GM15510 (cell line): ENCODE results near the gene SNRPD2.

Source experiments
- POLR2A ChIP-seq: IDR thresholded peaks from 3 replicates; pipeline ENCODE4 v1.6.1; 2011; ENCODE audit warnings: borderline replicate concordance; ENCODE audit not compliant: insufficient read length; ENCODE audit errors: extremely low read depth

Gene SNRPD2

GRCh38 chr19:45691516-45692186 lies at the start of gene SNRPD2:
SNRPD2 (minus strand) TSS chr19:45691953; CDS start chr19:45691888, 65 bp downstream.
- TF ChIP-seq POLR2A = peak; percentile 97

- no peak for TF ChIP-seq POLR2A
Measured at GRCh38 chr19:45739498-45740439, 48.0 kb upstream of the SNRPD2 start.

- no peak for TF ChIP-seq POLR2A
Measured at GRCh38 chr19:45733160-45733810, 41.5 kb upstream of the SNRPD2 start, which contains the start of gene MEIOSIN. MEIOSIN (plus strand) TSS chr19:45733439; CDS start chr19:45735377, 1,938 bp downstream.

- peak; percentile 75 for TF ChIP-seq POLR2A
Measured at GRCh38 chr19:45730368-45731288, 38.9 kb upstream of the SNRPD2 start, which contains the start of gene FBXO46. FBXO46 (minus strand) TSS chr19:45730896; CDS start chr19:45713495, 17,401 bp downstream.

GRCh38 chr19:45729800-45730290 lies 38.1 kb upstream of the SNRPD2 start:
- TF ChIP-seq POLR2A = no peak

GRCh38 chr19:45717983-45718650 lies 26.4 kb upstream of the SNRPD2 start:
- no peak for TF ChIP-seq POLR2A

GRCh38 chr19:45717131-45717982 lies 25.6 kb upstream of the SNRPD2 start:
- peak; percentile 41 for TF ChIP-seq POLR2A

- TF ChIP-seq POLR2A = no peak
Measured at GRCh38 chr19:45716359-45717130, 24.8 kb upstream of the SNRPD2 start.

- TF ChIP-seq POLR2A = no peak
Measured at GRCh38 chr19:45715139-45715538, 23.4 kb upstream of the SNRPD2 start.

GRCh38 chr19:45713141-45713540 lies 21.4 kb upstream of the SNRPD2 start:
- TF ChIP-seq POLR2A = no peak

- TF ChIP-seq POLR2A = no peak
Measured at GRCh38 chr19:45712699-45713067, 20.9 kb upstream of the SNRPD2 start.
